ENCODE data around the gene SLC2A10.

- TF ChIP-seq, protein P1, sequence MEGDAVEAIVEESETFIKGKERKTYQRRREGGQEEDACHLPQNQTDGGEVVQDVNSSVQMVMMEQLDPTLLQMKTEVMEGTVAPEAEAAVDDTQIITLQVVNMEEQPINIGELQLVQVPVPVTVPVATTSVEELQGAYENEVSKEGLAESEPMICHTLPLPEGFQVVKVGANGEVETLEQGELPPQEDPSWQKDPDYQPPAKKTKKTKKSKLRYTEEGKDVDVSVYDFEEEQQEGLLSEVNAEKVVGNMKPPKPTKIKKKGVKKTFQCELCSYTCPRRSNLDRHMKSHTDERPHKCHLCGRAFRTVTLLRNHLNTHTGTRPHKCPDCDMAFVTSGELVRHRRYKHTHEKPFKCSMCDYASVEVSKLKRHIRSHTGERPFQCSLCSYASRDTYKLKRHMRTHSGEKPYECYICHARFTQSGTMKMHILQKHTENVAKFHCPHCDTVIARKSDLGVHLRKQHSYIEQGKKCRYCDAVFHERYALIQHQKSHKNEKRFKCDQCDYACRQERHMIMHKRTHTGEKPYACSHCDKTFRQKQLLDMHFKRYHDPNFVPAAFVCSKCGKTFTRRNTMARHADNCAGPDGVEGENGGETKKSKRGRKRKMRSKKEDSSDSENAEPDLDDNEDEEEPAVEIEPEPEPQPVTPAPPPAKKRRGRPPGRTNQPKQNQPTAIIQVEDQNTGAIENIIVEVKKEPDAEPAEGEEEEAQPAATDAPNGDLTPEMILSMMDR (IDR thresholded peaks at IDR 0.05), result no peak
- TF ChIP-seq POLR2A (IDR thresholded peaks at IDR 0.05), result no peak
Observed at GRCh38 chr20:46775806-46776205, 66.4 kb downstream of the SLC2A10 start.

All from lower leg skin (tissue), 3 donors.